Keratinocyte (primary cell): ENCODE data around the gene CDR2L. TPM values are rescaled to one million over a fixed set of nuclear protein-coding genes. Genes with fewer than 3 reads are reported as not detected.

Source experiments
- DNase-seq: peaks from one replicate; pipeline ENCODE4 v3.0.0-alpha.2; 2011; ENCODE audit warnings: low read depth, missing footprints, low spot score
- FAIRE-seq: peaks from 2 replicates; lab custom pipeline; 2011; peaks lifted over from hg19 to GRCh38; lab: Jason Lieb, UNC
- H2AFZ ChIP-seq: 2 replicates; pipeline ENCODE4 v1.6.0; 2012; ENCODE audit warnings: low read length, control low read depth, inconsistent platforms; ENCODE audit not compliant: control insufficient read depth
- H3K27ac ChIP-seq: 2 replicates; pipeline ENCODE4 v1.5.1; 2011; ENCODE audit warnings: low read length; ENCODE audit not compliant: control insufficient read depth, insufficient read depth
- H3K27me3 ChIP-seq: 3 replicates; pipeline ENCODE4 v1.6.0; 2011; ENCODE audit warnings: low read length; ENCODE audit not compliant: control insufficient read depth, insufficient read depth; ENCODE audit errors: extremely low read depth
- H3K36me3 ChIP-seq, 2 experiments: 2 replicates in 1 of 2; 3 replicates in 1 of 2; pipeline ENCODE4 v1.5.1; 2011; ENCODE audit warnings: low read length in 2 of 2, mild to moderate bottlenecking in 1 of 2; ENCODE audit not compliant: control insufficient read depth in 2 of 2, insufficient read depth in 2 of 2; ENCODE audit errors: extremely low read depth in 1 of 2
- H3K4me1 ChIP-seq: 3 replicates; pipeline ENCODE4 v1.5.1; 2011; ENCODE audit warnings: low read length; ENCODE audit not compliant: control insufficient read depth, insufficient read depth; ENCODE audit errors: extremely low read depth
- H3K4me2 ChIP-seq: 3 replicates; pipeline ENCODE4 v1.6.0; 2011; ENCODE audit warnings: low read depth, low read length; ENCODE audit not compliant: control insufficient read depth, insufficient read depth; ENCODE audit errors: extremely low read depth
- H3K4me3 ChIP-seq, 3 experiments: fragments of 200-600 bp in 1 of 3; sonication (generic) in 1 of 3; 2 replicates in 2 of 3; 3 replicates in 1 of 3; pipeline ENCODE4 v1.5.1; 2011 to 2016; ENCODE audit warnings: low read length in 3 of 3, mild to moderate bottlenecking in 3 of 3, control low read depth in 2 of 3, inconsistent platforms in 1 of 3, low read depth in 1 of 3, mixed read lengths in 1 of 3, mixed run types in 1 of 3, moderate library complexity in 1 of 3; ENCODE audit not compliant: control insufficient read depth in 2 of 3, insufficient read depth in 2 of 3; ENCODE audit errors: extremely low read depth in 1 of 3
- H3K79me2 ChIP-seq: 2 replicates; pipeline ENCODE4 v1.6.0; 2012; ENCODE audit warnings: low read length; ENCODE audit not compliant: control insufficient read depth, insufficient read depth
- H3K9ac ChIP-seq: 3 replicates; pipeline ENCODE4 v1.6.0; 2011; ENCODE audit warnings: low read length; ENCODE audit not compliant: control insufficient read depth, insufficient read depth; ENCODE audit errors: extremely low read depth
- H3K9me1 ChIP-seq: 3 replicates; pipeline ENCODE4 v1.6.0; 2011; ENCODE audit warnings: low read length; ENCODE audit not compliant: control insufficient read depth, insufficient read depth; ENCODE audit errors: extremely low read depth
- H3K9me3 ChIP-seq: 2 replicates; pipeline ENCODE4 v1.5.1; 2012; ENCODE audit warnings: low read depth, low read length; ENCODE audit not compliant: control insufficient read depth
- H4K20me1 ChIP-seq: 3 replicates; pipeline ENCODE4 v1.6.0; 2011; ENCODE audit warnings: low read length; ENCODE audit not compliant: control insufficient read depth, insufficient read depth; ENCODE audit errors: extremely low read depth
- EZH2 ChIP-seq: IDR thresholded peaks from one replicate; pipeline ENCODE4 v1.6.1; 2012; ENCODE audit warnings: inconsistent platforms, mild to moderate bottlenecking, low read length, moderate library complexity
- dilution Hi-C: fragments of 300-500 bp; cut with MboI; formaldehyde crosslinking; loops from one replicate; pipeline ENCODE4 v1.7.0; 2020; ENCODE audit warnings: low sequenced_read_pairs; ENCODE audit not compliant: extremely low pct_ligation_motif_present
- polyA plus RNA-seq, 5 experiments: library from polyadenylated mRNA; depleted of rRNA in 3 of 5; stranded (reverse) in 3 of 5; stranded (forward) in 1 of 5; unstranded in 1 of 5; fragments of >200 nt; gene quantifications; 1 replicate in 1 of 5; 2 replicates in 3 of 5; 3 replicates in 1 of 5; pipeline versions ENCODE4 v1.2.1 to v1.2.3, GENCODE V29; 2011 to 2012; ENCODE audit warnings: missing spikeins in 2 of 5, low read depth in 1 of 5, low replicate concordance in 1 of 5
- TF ChIP-seq, protein P1 (sequence below), 3 experiments: IDR thresholded peaks in 1 of 3; conservative IDR thresholded peaks in 1 of 3; optimal IDR thresholded peaks in 1 of 3; 2 replicates in 2 of 3; 3 replicates in 1 of 3; pipeline versions ENCODE3 to v1.5.1; 2011; ENCODE audit warnings: low read length in 3 of 3, mild to moderate bottlenecking in 3 of 3, moderate library complexity in 2 of 3, control low read depth in 1 of 3, inconsistent platforms in 1 of 3; ENCODE audit not compliant: insufficient read depth in 2 of 3; ENCODE audit errors: extremely low read depth in 1 of 3

The CDR2L gene
- polyA plus RNA-seq, 1 donor (not counting 4 experiments of a cell fraction or from before 2014, with no cell fraction given): 7.1 TPM

- H3K9me3 ChIP-seq: no peaks in the 10 kb centered on the region
- H4K20me1 ChIP-seq: no peaks in the 10 kb centered on the region
- H3K27me3 ChIP-seq: no peaks in the 10 kb centered on the region
- H3K79me2 ChIP-seq: no peaks in the 10 kb centered on the region
- H3K9me1 ChIP-seq: no peaks in the 10 kb centered on the region
- H3K9ac ChIP-seq: no peak overlapping the region
- H3K4me2 ChIP-seq: no peak overlapping the region
- no peak overlapping the region for H3K4me3 ChIP-seq
- DNase-seq (no peak), FAIRE-seq (no peak)
- no peaks in the 10 kb centered on the region for H3K4me1 ChIP-seq
- no peak overlapping the region for H3K27ac ChIP-seq
- H3K36me3 ChIP-seq: peaks cover 4 to 36% of the 10 kb centered on the region in 2 experiments
- dilution Hi-C loops: no loop called here
- H2AFZ ChIP-seq: no peak overlapping the region
- TF ChIP-seq, protein P1, sequence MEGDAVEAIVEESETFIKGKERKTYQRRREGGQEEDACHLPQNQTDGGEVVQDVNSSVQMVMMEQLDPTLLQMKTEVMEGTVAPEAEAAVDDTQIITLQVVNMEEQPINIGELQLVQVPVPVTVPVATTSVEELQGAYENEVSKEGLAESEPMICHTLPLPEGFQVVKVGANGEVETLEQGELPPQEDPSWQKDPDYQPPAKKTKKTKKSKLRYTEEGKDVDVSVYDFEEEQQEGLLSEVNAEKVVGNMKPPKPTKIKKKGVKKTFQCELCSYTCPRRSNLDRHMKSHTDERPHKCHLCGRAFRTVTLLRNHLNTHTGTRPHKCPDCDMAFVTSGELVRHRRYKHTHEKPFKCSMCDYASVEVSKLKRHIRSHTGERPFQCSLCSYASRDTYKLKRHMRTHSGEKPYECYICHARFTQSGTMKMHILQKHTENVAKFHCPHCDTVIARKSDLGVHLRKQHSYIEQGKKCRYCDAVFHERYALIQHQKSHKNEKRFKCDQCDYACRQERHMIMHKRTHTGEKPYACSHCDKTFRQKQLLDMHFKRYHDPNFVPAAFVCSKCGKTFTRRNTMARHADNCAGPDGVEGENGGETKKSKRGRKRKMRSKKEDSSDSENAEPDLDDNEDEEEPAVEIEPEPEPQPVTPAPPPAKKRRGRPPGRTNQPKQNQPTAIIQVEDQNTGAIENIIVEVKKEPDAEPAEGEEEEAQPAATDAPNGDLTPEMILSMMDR (optimal IDR thresholded peaks at IDR 0.05 in 1 of 3, IDR thresholded peaks at IDR 0.05 in 1 of 3, conservative IDR thresholded peaks at IDR 0.05 in 1 of 3; ENCODE audit: extremely low read depth in 1 of 3, insufficient read depth in 2 of 3, low read length in 3 of 3): no peak
- TF ChIP-seq EZH2: no peak
Measured at GRCh38 chr17:75001915-75002843, 14.7 kb downstream of the CDR2L start.

DNA sequence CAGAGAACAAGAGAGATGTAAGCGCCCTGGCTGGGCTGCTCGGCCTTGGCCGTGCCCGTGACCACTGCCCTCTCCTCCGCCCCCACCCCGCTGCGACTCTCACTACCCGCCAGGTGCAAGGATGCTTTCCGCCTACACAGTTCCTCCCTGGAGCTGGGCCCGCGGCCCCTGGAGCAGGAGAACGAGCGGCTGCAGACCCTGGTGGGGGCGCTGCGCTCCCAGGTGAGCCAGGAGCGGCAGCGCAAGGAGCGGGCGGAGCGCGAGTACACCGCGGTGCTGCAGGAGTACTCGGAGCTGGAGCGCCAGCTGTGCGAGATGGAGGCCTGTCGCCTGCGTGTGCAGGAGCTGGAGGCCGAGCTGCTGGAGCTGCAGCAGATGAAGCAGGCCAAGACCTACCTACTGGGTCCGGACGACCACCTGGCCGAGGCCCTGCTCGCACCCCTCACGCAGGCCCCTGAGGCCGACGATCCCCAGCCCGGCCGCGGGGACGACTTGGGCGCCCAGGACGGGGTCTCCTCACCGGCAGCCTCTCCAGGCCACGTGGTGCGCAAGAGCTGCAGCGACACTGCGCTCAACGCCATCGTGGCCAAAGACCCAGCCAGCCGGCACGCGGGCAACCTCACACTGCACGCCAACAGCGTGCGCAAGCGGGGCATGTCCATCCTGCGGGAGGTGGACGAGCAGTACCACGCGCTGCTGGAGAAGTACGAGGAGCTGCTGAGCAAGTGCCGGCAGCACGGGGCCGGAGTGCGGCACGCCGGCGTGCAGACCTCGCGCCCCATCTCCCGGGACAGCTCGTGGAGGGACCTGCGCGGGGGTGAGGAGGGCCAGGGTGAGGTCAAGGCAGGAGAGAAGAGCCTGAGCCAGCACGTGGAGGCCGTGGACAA lies 15.9 kb downstream of the CDR2L start:
- no peak overlapping the region for H3K4me2 ChIP-seq
- TF ChIP-seq, protein P1 (optimal IDR thresholded peaks at IDR 0.05 in 1 of 3, IDR thresholded peaks at IDR 0.05 in 1 of 3, conservative IDR thresholded peaks at IDR 0.05 in 1 of 3; ENCODE audit: extremely low read depth in 1 of 3, insufficient read depth in 2 of 3, low read length in 3 of 3): no peak
- TF ChIP-seq EZH2: no peak
- H3K36me3 ChIP-seq: peaks cover 4 to 34% of the 10 kb centered on the region in 2 experiments
- no peak overlapping the region for H2AFZ ChIP-seq
- H3K9me1 ChIP-seq: no peaks in the 10 kb centered on the region
- H3K9ac ChIP-seq: no peak overlapping the region
- H3K9me3 ChIP-seq: no peaks in the 10 kb centered on the region
- FAIRE-seq (no peak), DNase-seq (no peak)
- H3K79me2 ChIP-seq: no peaks in the 10 kb centered on the region
- no peaks in the 10 kb centered on the region for H3K27me3 ChIP-seq
- no peak overlapping the region for H3K27ac ChIP-seq
- no peaks in the 10 kb centered on the region for H3K4me1 ChIP-seq
- dilution Hi-C loops: no loop called here
- no peak overlapping the region for H3K4me3 ChIP-seq
- H4K20me1 ChIP-seq: no peaks in the 10 kb centered on the region
